NAMALWA (cell line): ENCODE results near the gene HSPA8.
A peak's percentile ranks its signal among the peaks of the same experiment; 100 is the strongest.

ENCODE experiments used
- DNase-seq: peaks from one replicate; pipeline ENCODE4 v3.0.0-alpha.2; 2015; ENCODE audit warnings: low spot score

Gene HSPA8

GRCh38 chr11:123047266-123047946, 14.5 kb downstream of the HSPA8 start:
- no peak for DNase-seq

GRCh38 chr11:123046473-123047259, 15.3 kb downstream of the HSPA8 start:
- no peak for DNase-seq

DNA sequence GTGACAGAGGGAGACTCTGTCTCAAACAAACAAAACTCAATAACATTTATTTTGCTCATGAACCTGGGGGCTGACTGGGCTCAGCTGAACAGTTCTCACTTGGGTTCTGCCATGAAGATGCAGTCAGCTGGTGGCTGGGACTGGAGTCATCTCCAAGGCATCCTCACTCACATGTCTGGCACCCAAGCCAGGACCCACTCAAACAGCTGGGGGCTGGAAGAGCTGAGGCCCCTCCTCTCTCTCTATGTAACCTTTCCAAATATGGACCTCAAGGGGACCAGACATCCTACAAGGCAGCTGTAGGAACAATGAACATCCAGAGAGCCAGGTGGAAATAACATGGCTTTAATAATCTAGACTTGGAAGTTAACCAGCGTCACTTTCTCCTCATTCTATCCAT, 16.8 kb downstream of the HSPA8 start:
- no peak for DNase-seq

- DNase-seq = no peak
Measured at GRCh38 chr11:123041185-123041584, 20.8 kb downstream of the HSPA8 start.

DNA sequence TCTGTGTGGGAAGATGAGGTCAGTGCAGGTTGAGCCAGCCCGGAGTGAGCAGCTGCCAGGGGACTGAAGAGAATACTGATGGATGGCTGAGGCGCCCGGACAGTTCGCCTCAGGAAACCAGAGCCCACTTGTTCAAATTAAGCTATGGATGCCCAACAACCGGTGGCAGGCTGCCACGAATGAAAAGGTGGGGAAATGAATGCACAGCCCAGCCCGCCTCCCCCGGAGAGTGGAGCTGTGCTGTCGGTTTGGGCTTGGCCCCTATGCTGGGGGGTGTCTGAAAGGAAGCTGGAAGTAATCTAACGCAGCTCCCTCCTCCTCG, 21.9 kb downstream of the HSPA8 start:
- no peak for DNase-seq

DNA sequence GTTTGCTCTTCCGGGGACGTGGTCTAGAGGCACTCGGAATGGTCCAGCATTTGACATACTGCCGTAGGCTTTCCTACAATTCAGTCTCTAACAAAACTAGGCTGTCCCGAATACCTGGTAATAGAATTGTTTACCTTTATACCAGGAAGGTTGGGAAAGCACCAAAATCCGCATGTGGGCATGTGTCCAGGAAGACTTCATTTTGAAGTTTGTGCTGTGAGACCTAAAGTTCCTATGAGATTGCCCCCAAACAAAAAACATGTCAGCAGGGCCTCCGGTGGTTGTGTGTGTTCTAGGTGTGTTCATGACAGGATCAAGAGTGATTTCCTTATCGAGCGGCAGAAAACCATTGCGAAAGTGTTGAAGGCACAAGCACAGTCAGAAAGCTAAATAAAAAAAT, 26.1 kb downstream of the HSPA8 start:
- DNase-seq = no peak

DNA sequence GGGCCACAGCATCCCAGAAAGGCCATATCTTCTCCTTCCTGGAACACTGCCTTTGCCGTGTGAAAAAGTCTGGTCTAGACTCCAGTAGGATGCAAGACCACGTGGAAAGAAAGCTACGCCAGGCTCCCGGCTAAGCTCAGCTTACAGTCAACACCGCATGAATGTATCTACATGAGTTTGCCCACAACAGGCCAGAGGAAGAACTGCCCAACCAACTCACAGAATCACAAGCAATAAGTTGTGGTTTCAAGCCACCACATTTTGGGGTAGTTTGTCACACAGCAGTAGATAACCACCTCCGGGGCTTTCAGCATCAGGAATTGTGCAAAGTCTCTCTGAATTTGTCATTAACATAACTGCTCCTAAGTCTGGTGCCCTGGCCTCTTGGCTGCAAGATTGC, 27.3 kb downstream of the HSPA8 start:
- no peak for DNase-seq

DNA sequence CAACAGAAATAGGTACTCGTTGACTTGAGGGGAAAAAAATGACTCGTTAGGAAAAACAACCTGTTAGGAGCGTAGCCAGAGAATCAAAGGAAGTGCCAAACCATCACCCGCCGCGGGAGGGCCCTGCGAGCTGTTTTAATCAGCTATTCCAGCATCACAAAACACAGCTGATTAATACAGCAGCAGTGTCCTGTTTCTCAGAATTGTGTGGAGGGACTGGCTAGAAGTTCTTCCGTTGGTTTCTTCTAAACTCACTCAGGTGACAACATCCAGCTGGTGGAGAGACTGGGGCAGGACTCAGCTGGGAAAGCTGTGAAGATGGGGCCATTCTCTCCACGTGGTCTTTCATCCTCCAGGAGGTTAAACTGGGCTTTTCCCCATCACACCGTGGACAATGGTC, 28.0 kb downstream of the HSPA8 start:
- no peak for DNase-seq

GRCh38 chr11:123030517-123030916, 31.4 kb downstream of the HSPA8 start:
- DNase-seq = no peak

GRCh38 chr11:123020968-123021367, 41.0 kb downstream of the HSPA8 start:
- DNase-seq = peak; percentile 74

DNA sequence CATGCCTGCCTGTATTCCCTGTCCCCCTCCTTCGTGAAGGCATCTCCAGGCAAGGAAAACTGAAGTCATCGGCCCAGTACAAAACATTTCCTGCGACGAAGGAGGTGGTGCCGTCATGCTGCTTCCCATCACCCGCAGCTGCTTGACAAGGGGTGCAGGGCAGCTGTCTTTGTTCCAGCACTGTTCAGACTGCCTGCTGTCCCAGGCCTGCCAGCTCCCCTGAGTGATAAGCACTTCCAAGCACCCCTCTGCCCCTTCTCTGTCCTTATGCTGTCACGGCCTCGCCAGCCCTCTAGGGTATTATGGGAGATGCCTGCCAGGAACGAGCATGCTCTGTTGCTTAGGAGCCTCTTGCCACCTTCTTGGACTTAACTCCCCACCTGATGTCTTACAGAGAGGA, 43.2 kb downstream of the HSPA8 start:
- DNase-seq = no peak

GRCh38 chr11:123011510-123011909, 50.4 kb downstream of the HSPA8 start:
- DNase-seq = no peak
